Neuronal stem cell (in vitro differentiated cells): ENCODE results near the gene SPINK4.

Experiments
- DNase-seq: peaks from one replicate; pipeline ENCODE4 v3.0.0-alpha.2; 2013; ENCODE audit warnings: low spot score
- H2AFZ ChIP-seq: one replicate; pipeline ENCODE4 v1.6.1; 2013; ENCODE audit warnings: mild to moderate bottlenecking, low read length, inconsistent platforms
- H2AK5ac ChIP-seq: 2 replicates; pipeline ENCODE4 v1.6.1; 2013; ENCODE audit warnings: low read depth, mild to moderate bottlenecking, inconsistent platforms, low read length, moderate library complexity, mixed read lengths
- H2BK120ac ChIP-seq: 2 replicates; pipeline ENCODE4 v1.6.1; 2013; ENCODE audit warnings: low read depth, mild to moderate bottlenecking, inconsistent platforms, low read length, moderate library complexity, mixed read lengths
- H2BK12ac ChIP-seq: one replicate; pipeline ENCODE4 v1.6.1; 2013; ENCODE audit warnings: low read length, inconsistent platforms
- H2BK15ac ChIP-seq: 2 replicates; pipeline ENCODE4 v1.6.1; 2013; ENCODE audit warnings: mild to moderate bottlenecking, low read length, inconsistent platforms, mixed read lengths
- H2BK5ac ChIP-seq: one replicate; pipeline ENCODE4 v1.6.1; 2013; ENCODE audit warnings: inconsistent platforms, mild to moderate bottlenecking, low read length, moderate library complexity
- H3K14ac ChIP-seq: one replicate; pipeline ENCODE4 v1.6.1; 2013; ENCODE audit warnings: low read length, inconsistent platforms
- H3K18ac ChIP-seq: 2 replicates; pipeline ENCODE4 v1.6.1; 2013; ENCODE audit warnings: low read length, inconsistent platforms
- H3K23ac ChIP-seq: 2 replicates; pipeline ENCODE4 v1.6.1; 2013; ENCODE audit warnings: low read depth, mild to moderate bottlenecking, mixed read lengths, low read length, inconsistent platforms; ENCODE audit not compliant: poor library complexity
- H3K27ac ChIP-seq: replicated peaks from 3 replicates; pipeline ENCODE4 v1.5.1; 2013; ENCODE audit warnings: low read length, inconsistent platforms
- H3K27me3 ChIP-seq, 3 experiments: 2 replicates each; pipeline ENCODE4 v1.6.1; 2013; ENCODE audit warnings: low read length in 3 of 3, mild to moderate bottlenecking in 2 of 3, inconsistent platforms in 1 of 3, low read depth in 1 of 3, mixed read lengths in 1 of 3, moderate library complexity in 1 of 3; ENCODE audit not compliant: control insufficient read depth in 3 of 3, insufficient read depth in 3 of 3
- H3K36me3 ChIP-seq, 2 donors: replicated peaks in 1 of 2; 2 replicates each; pipeline ENCODE4 v1.6.1; 2013; ENCODE audit warnings: low read length in 2 of 2; ENCODE audit not compliant: control insufficient read depth in 2 of 2, insufficient read depth in 2 of 2
- H3K4ac ChIP-seq: 2 replicates; pipeline ENCODE4 v1.6.1; 2013; ENCODE audit warnings: inconsistent platforms, mild to moderate bottlenecking, low read length, moderate library complexity
- H3K4me1 ChIP-seq, 2 donors: 1 replicate in 1 of 2; 2 replicates in 1 of 2; pipeline ENCODE4 v1.6.1; 2013; ENCODE audit warnings: low read length in 2 of 2, low read depth in 1 of 2; ENCODE audit not compliant: control insufficient read depth in 2 of 2, insufficient read depth in 1 of 2
- H3K4me2 ChIP-seq: one replicate; pipeline ENCODE4 v1.6.1; 2013; ENCODE audit warnings: mild to moderate bottlenecking, low read length, inconsistent platforms; ENCODE audit not compliant: insufficient read depth, poor library complexity, severe bottlenecking
- H3K4me3 ChIP-seq, 2 donors: 2 replicates each; pipeline ENCODE4 v1.5.1; 2013; ENCODE audit warnings: low read length in 2 of 2, mild to moderate bottlenecking in 2 of 2, inconsistent platforms in 1 of 2, moderate library complexity in 1 of 2
- H3K79me1 ChIP-seq: one replicate; pipeline ENCODE4 v1.6.1; 2013; ENCODE audit warnings: low read depth, mild to moderate bottlenecking, inconsistent platforms, low read length, moderate library complexity
- H3K9ac ChIP-seq: one replicate; pipeline ENCODE4 v1.6.1; 2013; ENCODE audit warnings: mild to moderate bottlenecking, low read depth, low read length, inconsistent platforms; ENCODE audit not compliant: poor library complexity
- H3K9me3 ChIP-seq, 2 donors: replicated peaks in 1 of 2; 2 replicates each; pipeline versions ENCODE3 to v1.6.1; 2013; ENCODE audit warnings: low read length in 2 of 2, mild to moderate bottlenecking in 2 of 2, inconsistent platforms in 1 of 2, low read depth in 1 of 2, mixed read lengths in 1 of 2, moderate library complexity in 1 of 2; ENCODE audit not compliant: control insufficient read depth in 2 of 2, insufficient read depth in 1 of 2
- H4K8ac ChIP-seq: one replicate; pipeline ENCODE4 v1.6.1; 2013; ENCODE audit warnings: low read depth, mild to moderate bottlenecking, inconsistent platforms, low read length, moderate library complexity
- H4K91ac ChIP-seq: one replicate; pipeline ENCODE4 v1.6.1; 2013; ENCODE audit warnings: low read length, low read depth, mild to moderate bottlenecking, inconsistent platforms; ENCODE audit not compliant: poor library complexity
- WGBS, 2 donors: extraction: QIAGEN DNeasy Blood & Tissue Kit; methylation state at CpG; one replicate each; pipeline ENCODE4 v1.1.7; 2013; ENCODE audit warnings: missing lambda C conversion rate in 2 of 2, mixed read lengths in 1 of 2; ENCODE audit not compliant: insufficient read length in 2 of 2, insufficient replicate concordance in 1 of 2; ENCODE audit errors: extremely low coverage in 2 of 2; 5-methylcytosine and 5-hydroxymethylcytosine counted together

Gene SPINK4

DNA sequence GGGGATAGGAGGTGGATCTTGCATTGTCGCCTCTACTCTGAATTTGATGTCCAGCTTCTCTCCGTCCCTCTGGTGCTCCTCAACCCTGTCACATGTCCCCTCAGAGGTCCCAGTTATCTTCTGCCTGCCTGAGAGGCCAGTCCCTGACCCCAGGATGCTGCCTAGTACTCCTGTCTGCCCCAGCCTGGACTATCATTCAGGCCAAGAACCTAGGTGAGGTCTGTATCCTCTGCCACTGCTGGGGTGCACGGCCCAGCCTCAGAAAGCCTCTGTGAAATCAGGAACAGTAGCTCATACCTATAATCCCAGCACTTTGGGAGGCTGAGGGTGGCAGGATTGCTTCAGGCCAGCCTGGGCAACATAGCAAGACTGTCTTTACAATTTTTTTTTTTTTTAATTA, 8.6 kb downstream of the SPINK4 start:
- Histone ChIP-seq H3K9me3 (no peaks in the 10 kb centered on the region), H3K27me3 (no peaks in the 10 kb centered on the region), H3K4ac (no peak overlapping the region), H3K27ac (no peak overlapping the region), H2BK120ac (no peak overlapping the region), H3K14ac (no peak overlapping the region), H3K9ac (no peak overlapping the region), H4K8ac (no peak overlapping the region), H2BK15ac (no peak overlapping the region), H3K4me1 (no peaks in the 10 kb centered on the region), H3K23ac (no peak overlapping the region), H3K79me1 (no peaks in the 10 kb centered on the region), H2AFZ (no peak overlapping the region), H3K4me2 (no peak overlapping the region), H2AK5ac (no peak overlapping the region), H2BK5ac (no peak overlapping the region), H2BK12ac (no peak overlapping the region), H4K91ac (no peak overlapping the region), H3K4me3 (no peak overlapping the region), H3K18ac (no peak overlapping the region), H3K36me3 (peaks cover 3 to 40% of the 10 kb centered on the region in 2 donors)
- no CpG with 5 or more reads among the region's 3 CpGs for WGBS, 2 donors
- DNase-seq: no peak

DNA sequence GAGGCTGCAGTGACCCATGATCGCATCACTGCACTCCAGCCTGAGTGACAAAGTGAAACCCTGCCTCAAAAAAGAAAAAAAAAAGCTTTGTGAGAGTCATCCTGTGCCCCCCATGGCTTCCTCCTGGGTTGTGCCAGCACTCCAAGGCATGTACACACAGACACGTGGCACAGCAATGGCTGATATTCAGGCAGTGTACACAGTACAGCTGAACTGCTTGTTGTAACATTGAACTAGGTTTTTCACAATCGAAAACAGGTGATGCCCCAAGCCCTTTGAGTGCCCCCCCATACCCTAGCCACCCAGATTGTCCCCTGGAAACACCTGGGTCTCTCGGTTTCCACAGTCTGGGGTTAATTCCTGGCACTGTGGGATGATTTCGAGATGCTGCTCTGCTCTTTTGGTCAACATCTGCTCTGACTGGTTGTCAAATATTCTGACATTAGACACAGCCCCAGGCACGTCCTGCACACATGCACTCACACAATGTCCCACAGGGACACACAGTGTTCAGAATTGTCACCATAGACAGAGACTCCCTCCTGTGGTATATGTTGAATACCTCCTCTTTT, 9.2 kb downstream of the SPINK4 start:
- Histone ChIP-seq H3K4me1 (no peaks in the 10 kb centered on the region), H3K4me3 (no peak overlapping the region), H2BK15ac (no peak overlapping the region), H3K9me3 (no peaks in the 10 kb centered on the region), H4K8ac (no peak overlapping the region), H2AK5ac (no peak overlapping the region), H3K4me2 (no peak overlapping the region), H4K91ac (no peak overlapping the region), H3K4ac (no peak overlapping the region), H3K36me3 (peaks cover 4 to 45% of the 10 kb centered on the region in 2 donors), H2BK5ac (no peak overlapping the region), H3K79me1 (no peaks in the 10 kb centered on the region), H2BK120ac (no peak overlapping the region), H3K14ac (no peak overlapping the region), H3K27ac (no peak overlapping the region), H2AFZ (no peak overlapping the region), H3K9ac (no peak overlapping the region), H3K27me3 (no peaks in the 10 kb centered on the region), H2BK12ac (no peak overlapping the region), H3K18ac (no peak overlapping the region), H3K23ac (no peak overlapping the region)
- no peak for DNase-seq
- no CpG with 5 or more reads among the region's 6 CpGs for WGBS, 2 donors

- Histone ChIP-seq H3K18ac (no peak overlapping the region), H3K9me3 (no peaks in the 10 kb centered on the region), H3K23ac (no peak overlapping the region), H3K4me3 (no peak overlapping the region), H2AK5ac (no peak overlapping the region), H3K36me3 (peaks cover 10 to 53% of the 10 kb centered on the region in 2 donors), H3K27ac (no peak overlapping the region), H3K27me3 (no peaks in the 10 kb centered on the region), H4K8ac (no peak overlapping the region), H4K91ac (no peak overlapping the region), H3K9ac (no peak overlapping the region), H2BK15ac (no peak overlapping the region), H2AFZ (no peak overlapping the region), H3K79me1 (no peaks in the 10 kb centered on the region), H2BK120ac (no peak overlapping the region), H3K4ac (no peak overlapping the region), H3K14ac (no peak overlapping the region), H3K4me2 (no peak overlapping the region), H2BK5ac (no peak overlapping the region), H3K4me1 (no peaks in the 10 kb centered on the region), H2BK12ac (no peak overlapping the region)
- no CpG with 5 or more reads among the region's 2 CpGs for WGBS, 2 donors
- no peak for DNase-seq
Observed at GRCh38 chr9:33249983-33250382, 10.0 kb downstream of the SPINK4 start.

DNA sequence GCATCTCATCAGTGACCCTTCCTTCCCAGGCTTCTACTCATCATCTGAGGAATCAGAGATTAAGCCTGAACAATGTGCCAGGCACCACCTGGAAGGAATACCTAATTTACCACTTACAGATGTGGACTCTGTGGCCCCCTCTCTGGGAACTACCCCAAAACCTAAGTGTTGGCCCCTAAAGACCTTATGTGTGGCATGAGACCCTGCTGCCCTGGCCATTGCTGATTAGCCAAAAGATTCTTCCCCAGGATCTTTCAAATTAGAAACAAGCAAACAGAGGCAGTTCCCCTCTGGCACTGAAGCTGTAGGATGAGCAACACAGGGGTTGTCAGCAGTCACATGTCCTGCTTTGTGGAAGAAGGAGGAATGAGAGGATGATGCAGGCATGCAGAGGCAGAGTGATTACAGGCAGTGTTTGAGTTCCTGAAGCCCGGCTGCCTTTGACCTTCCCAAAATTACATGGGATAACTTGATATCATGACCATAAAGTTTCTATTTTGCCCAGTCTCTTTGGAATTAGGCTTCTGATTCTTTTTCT, 10.6 kb downstream of the SPINK4 start:
- DNase-seq: no peak
- Histone ChIP-seq H3K4me3 (no peak overlapping the region), H3K27me3 (no peaks in the 10 kb centered on the region), H2BK12ac (no peak overlapping the region), H2AFZ (no peak overlapping the region), H3K4ac (no peak overlapping the region), H3K9me3 (no peaks in the 10 kb centered on the region), H3K4me1 (no peaks in the 10 kb centered on the region), H3K9ac (no peak overlapping the region), H3K23ac (no peak overlapping the region), H4K91ac (no peak overlapping the region), H2BK120ac (no peak overlapping the region), H2BK5ac (no peak overlapping the region), H3K79me1 (no peaks in the 10 kb centered on the region), H4K8ac (no peak overlapping the region), H2AK5ac (no peak overlapping the region), H3K18ac (no peak overlapping the region), H3K27ac (no peak overlapping the region), H2BK15ac (no peak overlapping the region), H3K14ac (no peak overlapping the region), H3K4me2 (no peak overlapping the region), H3K36me3 (peaks cover 16 to 58% of the 10 kb centered on the region in 2 donors)
- no CpG with 5 or more reads among the region's 1 CpG for WGBS, 2 donors
